Esophagus squamous epithelium (tissue), 5 donors: Measurements from ENCODE around the gene RHBDD1. TPM values are rescaled to one million over a fixed set of nuclear protein-coding genes. Genes with fewer than 3 reads are reported as not detected.

Source experiments
- DNase-seq: peaks from one replicate; lab custom pipeline; 2025; lab: John Stamatoyannopoulos, UW
- H3K27ac ChIP-seq, 4 donors: fragments of 200-600 bp; sonication (generic); one replicate each; pipeline ENCODE4 v1.5.1; 2016 to 2019; ENCODE audit warnings: mild to moderate bottlenecking in 1 of 4
- H3K27me3 ChIP-seq, 4 donors: fragments of 200-600 bp; sonication (generic); 1 replicate in 3 of 4; 2 replicates in 1 of 4; pipeline versions ENCODE4 v1.5.1 to v1.6.0; 2017 to 2021; ENCODE audit warnings: antibody characterized with exemption in 1 of 4
- H3K36me3 ChIP-seq, 3 donors: fragments of 200-600 bp; sonication (generic); one replicate each; pipeline ENCODE4 v1.5.1; 2016 to 2019
- H3K4me1 ChIP-seq, 3 donors: fragments of 200-600 bp; sonication (generic); one replicate each; pipeline ENCODE4 v1.5.1; 2017 to 2019
- H3K4me3 ChIP-seq, 4 donors: fragments of 200-600 bp; sonication (generic); 1 replicate in 3 of 4; 2 replicates in 1 of 4; pipeline ENCODE4 v1.5.1; 2016 to 2019; ENCODE audit warnings: mild to moderate bottlenecking in 2 of 4, moderate library complexity in 1 of 4
- H3K9me3 ChIP-seq, 3 donors: fragments of 200-600 bp; sonication (generic); one replicate each; pipeline ENCODE4 v1.5.1; 2016 to 2019
- CTCF ChIP-seq, 6 experiments: fragments of 450-650 bp in 4 of 6; fragments of 200-600 bp in 2 of 6; sonication (generic) in 2 of 6; IDR thresholded peaks; one replicate each; pipeline ENCODE4 v1.5.1; 2016 to 2019; ENCODE audit warnings: antibody characterized with exemption in 6 of 6, mild to moderate bottlenecking in 4 of 6, moderate library complexity in 4 of 6
- POLR2A ChIP-seq, 4 donors: fragments of 450-650 bp; IDR thresholded peaks; one replicate each; pipeline ENCODE4 v1.6.1; 2017; ENCODE audit warnings: antibody characterized with exemption in 4 of 4, mild to moderate bottlenecking in 4 of 4, moderate library complexity in 3 of 4
- WGBS, 2 donors: methylation state at CpG; one replicate each; pipeline ENCODE4 v1.1.5; 2018; 5-methylcytosine and 5-hydroxymethylcytosine counted together
- intact Hi-C: fragments of 100-400 bp; cut with DNase I; formaldehyde crosslinking; loops from one replicate; pipeline ENCODE4 v1.15.0; 2022
- total RNA-seq, 4 donors: library from RNA; depleted of rRNA; stranded (reverse); fragments of >200 nt; gene quantifications; one replicate each; pipeline ENCODE4 v1.1.0, GENCODE V29; 2016
- donor health status: DM: yes; HTN: yes; CAD: no.

RHBDD1 gene
- total RNA-seq, 4 donors from 2014 or later, result 6.8 to 14.4 (median 10.3) TPM

GRCh38 chr2:226862623-226863022, 26.8 kb downstream of the RHBDD1 start:
- intact Hi-C loops, result no loop called here
- no peaks in the 10 kb centered on the region for H3K27me3 ChIP-seq
- WGBS, 2 donors, result 51 to 53% methylated on average over 2 of the region's 2 CpGs
- no peak overlapping the region for H3K4me3 ChIP-seq
- no peak overlapping the region for H3K27ac ChIP-seq
- H3K4me1 ChIP-seq, result no peaks in the 10 kb centered on the region
- no peak for DNase-seq
- peaks cover 0 to 33% (median 0%) of the 10 kb centered on the region in 3 donors for H3K36me3 ChIP-seq
- TF ChIP-seq CTCF (IDR thresholded peaks at IDR 0.05), result no peak
- TF ChIP-seq POLR2A (IDR thresholded peaks at IDR 0.05), result no peak
- H3K9me3 ChIP-seq, result no peaks in the 10 kb centered on the region

GRCh38 chr2:226865273-226865672, 29.4 kb downstream of the RHBDD1 start:
- DNase-seq, result no peak
- peaks cover 0 to 58% (median 0%) of the 10 kb centered on the region in 3 donors for H3K36me3 ChIP-seq
- no peak for TF ChIP-seq POLR2A (IDR thresholded peaks at IDR 0.05)
- no peaks in the 10 kb centered on the region for H3K4me1 ChIP-seq
- intact Hi-C loops, result no loop called here
- no peak overlapping the region for H3K4me3 ChIP-seq
- 73 to 100% methylated on average over 1 of the region's 1 CpG for WGBS, 2 donors
- H3K27ac ChIP-seq, result no peak overlapping the region
- no peaks in the 10 kb centered on the region for H3K9me3 ChIP-seq
- H3K27me3 ChIP-seq, result no peaks in the 10 kb centered on the region

GRCh38 chr2:226865710-226866109, 29.9 kb downstream of the RHBDD1 start:
- H3K27me3 ChIP-seq, result no peaks in the 10 kb centered on the region
- TF ChIP-seq POLR2A (IDR thresholded peaks at IDR 0.05) (no peak), CTCF (IDR thresholded peaks at IDR 0.05) (no peak)
- intact Hi-C loops, result no loop called here
- H3K4me3 ChIP-seq, result no peak overlapping the region
- no peaks in the 10 kb centered on the region for H3K4me1 ChIP-seq
- no peak overlapping the region for H3K27ac ChIP-seq
- WGBS, 2 donors, result 87 to 96% methylated on average over 6 of the region's 6 CpGs
- peaks cover 0 to 62% (median 0%) of the 10 kb centered on the region in 3 donors for H3K36me3 ChIP-seq
- DNase-seq, result no peak
- H3K9me3 ChIP-seq, result no peaks in the 10 kb centered on the region

GRCh38 chr2:226868331-226869162, 32.7 kb downstream of the RHBDD1 start:
- 73 to 76% methylated on average over 7 of the region's 7 CpGs for WGBS, 2 donors
- no peaks in the 10 kb centered on the region for H3K4me1 ChIP-seq
- no peak for DNase-seq
- H3K27me3 ChIP-seq, result no peaks in the 10 kb centered on the region
- no peak overlapping the region for H3K27ac ChIP-seq
- peaks cover 0 to 62% (median 0%) of the 10 kb centered on the region in 3 donors for H3K36me3 ChIP-seq
- no peak overlapping the region for H3K4me3 ChIP-seq
- intact Hi-C loops, result no loop called here
- TF ChIP-seq CTCF (IDR thresholded peaks at IDR 0.05), result no peak
- no peak for TF ChIP-seq POLR2A (IDR thresholded peaks at IDR 0.05)
- no peaks in the 10 kb centered on the region for H3K9me3 ChIP-seq

GRCh38 chr2:226869371-226869770, 33.5 kb downstream of the RHBDD1 start:
- intact Hi-C loops, result no loop called here
- WGBS, 2 donors, result 75 to 78% methylated on average over 5 of the region's 5 CpGs
- Histone ChIP-seq H3K4me1 (no peaks in the 10 kb centered on the region), H3K27me3 (no peaks in the 10 kb centered on the region), H3K4me3 (no peak overlapping the region), H3K9me3 (no peaks in the 10 kb centered on the region), H3K36me3 (peaks cover 0 to 61% (median 0%) of the 10 kb centered on the region in 3 donors), H3K27ac (no peak overlapping the region)
- no peak for DNase-seq
- no peak for TF ChIP-seq CTCF (IDR thresholded peaks at IDR 0.05)
- no peak for TF ChIP-seq POLR2A (IDR thresholded peaks at IDR 0.05)
